Astrocyte of the cerebellum (primary cell): Measurements from ENCODE around the gene WWTR1.

Source experiments
- DNase-seq: peaks from one replicate; pipeline ENCODE4 v3.0.0-alpha.2; 2011; ENCODE audit warnings: low read depth
- H3K4me3 ChIP-seq: 2 replicates; pipeline ENCODE4 v1.5.1; 2011; ENCODE audit warnings: mild to moderate bottlenecking, low read depth, low read length, moderate library complexity
- CTCF ChIP-seq: IDR thresholded peaks from 2 replicates; pipeline ENCODE4 v1.5.1; 2012; ENCODE audit warnings: low read length, low read depth, moderate library complexity, mild to moderate bottlenecking; ENCODE audit errors: missing control alignments
- in situ Hi-C: cut with HindIII; loops from 2 replicates; pipeline ENCODE4 v1.10.0; 2017; ENCODE audit warnings: low sequenced_read_pairs

WWTR1 gene

GRCh38 chr3:149502438-149502837 is 155.4 kb downstream of the WWTR1 start:
- no peak for TF ChIP-seq CTCF
- in situ Hi-C loops = loop anchor here (25.0 kb wide), 1 partner anchor 235 kb away; no protein-coding TSS in a partner anchor
- DNase-seq = no peak
- H3K4me3 ChIP-seq = no peak overlapping the region

DNA sequence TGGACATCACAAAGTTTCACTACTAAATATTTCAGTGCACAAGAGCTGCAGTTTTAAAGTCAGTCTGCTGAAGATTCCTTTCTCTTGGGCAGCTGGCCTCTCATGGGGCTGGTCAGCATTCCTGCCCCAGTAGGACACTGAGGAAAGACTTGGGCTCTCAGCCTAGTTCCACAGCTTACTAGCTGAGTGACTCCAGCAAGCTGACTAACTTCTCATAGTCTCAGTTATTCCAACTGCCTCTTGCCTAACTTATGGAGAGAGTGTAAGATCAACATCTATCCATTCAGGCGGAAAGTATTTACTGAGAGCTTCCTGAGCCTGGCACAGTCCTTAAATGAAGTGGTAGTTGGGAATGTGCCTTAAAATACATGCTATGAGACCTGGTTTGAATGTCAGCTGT is 156.3 kb downstream of the WWTR1 start:
- in situ Hi-C loops = loop anchor here (25.0 kb wide), 1 partner anchor 236 kb away; no protein-coding TSS in a partner anchor
- TF ChIP-seq CTCF = no peak
- no peak overlapping the region for H3K4me3 ChIP-seq
- peak; percentile 82 for DNase-seq

GRCh38 chr3:149497966-149498670 is 159.7 kb downstream of the WWTR1 start:
- no peak for DNase-seq
- in situ Hi-C loops = no loop called here
- no peak for TF ChIP-seq CTCF
- no peak overlapping the region for H3K4me3 ChIP-seq

DNA sequence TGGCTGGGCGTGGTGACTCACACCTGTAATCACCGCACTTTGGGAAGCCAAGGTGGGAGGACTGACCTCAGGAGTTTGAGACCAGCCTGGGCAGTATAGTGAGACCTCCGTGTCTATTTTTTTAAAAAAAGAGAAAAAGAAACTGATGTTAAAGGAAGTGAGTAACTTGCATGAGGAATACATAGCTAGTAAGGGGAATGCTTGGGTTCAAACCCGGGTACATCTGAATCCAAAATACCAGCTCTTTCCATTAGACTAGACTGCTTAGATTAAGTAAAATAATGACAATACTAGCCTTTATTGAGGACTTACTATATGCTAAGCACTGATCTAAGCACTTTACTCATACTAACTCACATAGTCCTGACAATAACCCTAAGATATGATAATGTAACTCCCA is 160.9 kb downstream of the WWTR1 start:
- in situ Hi-C loops = no loop called here
- no peak overlapping the region for H3K4me3 ChIP-seq
- DNase-seq = no peak
- TF ChIP-seq CTCF = no peak

DNA sequence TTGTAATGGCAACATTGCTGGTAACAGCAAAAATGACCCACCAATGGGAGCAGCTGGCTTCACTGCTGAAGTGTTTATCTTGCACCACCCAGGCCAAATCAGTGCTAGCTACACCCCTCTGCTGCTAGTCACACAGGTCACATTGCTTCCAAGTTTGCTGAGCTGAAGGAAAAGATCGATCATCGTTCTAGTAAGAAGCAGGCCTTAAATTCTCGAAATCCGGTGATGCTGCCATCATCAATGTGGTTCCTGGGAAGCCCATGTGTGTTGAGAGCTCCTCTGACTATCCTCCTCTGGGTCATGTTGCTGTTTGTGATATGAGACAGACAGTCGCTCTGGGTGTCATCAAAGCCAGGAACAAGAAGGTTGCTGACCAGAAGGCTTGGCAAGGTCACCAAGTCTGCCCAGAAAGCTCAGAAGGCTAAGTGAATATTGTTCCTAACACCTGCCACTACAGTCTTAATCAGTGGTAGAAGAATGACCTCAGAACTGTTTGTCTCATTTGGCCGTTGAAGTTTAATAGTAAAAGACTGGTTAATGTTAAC is 162.2 kb downstream of the WWTR1 start:
- DNase-seq = no peak
- no peak for TF ChIP-seq CTCF
- no peak overlapping the region for H3K4me3 ChIP-seq
- in situ Hi-C loops = no loop called here

GRCh38 chr3:149494759-149495580 is 162.9 kb downstream of the WWTR1 start:
- no peak overlapping the region for H3K4me3 ChIP-seq
- in situ Hi-C loops = no loop called here
- TF ChIP-seq CTCF = no peak
- no peak for DNase-seq
